HG02840 (cell line): ENCODE results near the gene TMEM132D.

ENCODE experiments used
- ATAC-seq: cut with Tn5 transposase; IDR thresholded peaks from one replicate; pipeline ENCODE4 v1.9.1; 2021; ENCODE audit warnings: mild to moderate bottlenecking, moderate library complexity, moderate number of reproducible peaks; ENCODE audit not compliant: unreplicated experiment, low FRiP score

The TMEM132D gene

DNA sequence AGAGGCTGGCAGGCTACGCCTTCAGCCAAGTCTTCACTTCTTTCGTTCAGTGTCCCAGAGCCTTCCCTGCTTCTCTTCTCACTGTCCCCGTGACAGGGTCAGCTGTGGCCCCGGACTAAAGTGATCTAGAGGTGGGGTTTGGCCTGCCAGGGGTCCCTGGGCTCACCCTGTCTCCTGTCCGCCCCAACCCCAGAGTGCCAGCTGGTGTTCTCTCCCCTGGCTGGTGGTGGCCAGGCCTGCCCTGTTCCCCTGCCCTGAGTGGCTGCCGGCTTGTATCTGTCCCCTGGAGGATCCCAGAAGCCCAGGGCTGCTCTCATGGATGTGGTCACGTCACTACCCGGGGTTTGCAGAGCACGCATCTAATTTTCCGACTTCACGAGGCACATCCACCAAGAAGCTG, 753.1 kb downstream of the TMEM132D start:
- ATAC-seq: no peak

DNA sequence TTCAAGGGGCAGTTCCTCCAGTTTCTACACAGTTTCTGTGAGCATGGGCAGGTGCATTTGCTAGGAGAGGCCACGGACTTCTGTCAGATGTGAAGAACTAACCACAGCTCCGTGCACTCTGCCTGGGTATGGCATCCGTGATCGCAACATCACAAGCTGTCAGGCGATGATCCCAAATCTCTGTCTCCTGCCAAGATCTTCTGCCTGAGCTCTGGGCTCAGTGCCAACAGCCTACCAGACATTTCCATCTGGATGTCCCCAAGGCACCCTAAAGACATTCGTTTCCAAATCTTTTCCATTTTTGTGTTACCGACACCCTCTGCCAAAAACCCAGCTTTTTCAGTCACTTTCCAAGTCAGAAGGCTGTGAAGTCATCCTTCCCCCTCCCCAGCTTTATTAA, 758.4 kb downstream of the TMEM132D start:
- ATAC-seq: no peak

DNA sequence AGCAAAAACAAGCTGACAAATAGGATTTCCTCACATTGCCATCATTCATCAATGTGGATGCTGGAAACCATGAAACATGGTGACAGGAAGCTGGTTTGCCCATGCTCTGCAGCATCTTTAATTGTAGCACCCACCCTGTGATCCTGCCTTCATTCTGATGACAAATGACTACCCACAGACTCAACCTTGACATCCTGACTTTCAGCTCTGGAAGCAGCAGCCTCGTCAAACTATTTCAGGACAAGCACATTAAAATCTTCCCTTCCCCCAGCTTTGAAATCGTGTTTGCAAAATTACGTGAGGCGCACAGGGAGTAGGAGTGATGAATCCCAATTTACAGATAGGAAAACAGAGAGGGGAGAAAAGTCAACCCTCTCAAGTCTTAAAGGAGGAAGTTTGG, 765.0 kb downstream of the TMEM132D start:
- ATAC-seq: no peak

DNA sequence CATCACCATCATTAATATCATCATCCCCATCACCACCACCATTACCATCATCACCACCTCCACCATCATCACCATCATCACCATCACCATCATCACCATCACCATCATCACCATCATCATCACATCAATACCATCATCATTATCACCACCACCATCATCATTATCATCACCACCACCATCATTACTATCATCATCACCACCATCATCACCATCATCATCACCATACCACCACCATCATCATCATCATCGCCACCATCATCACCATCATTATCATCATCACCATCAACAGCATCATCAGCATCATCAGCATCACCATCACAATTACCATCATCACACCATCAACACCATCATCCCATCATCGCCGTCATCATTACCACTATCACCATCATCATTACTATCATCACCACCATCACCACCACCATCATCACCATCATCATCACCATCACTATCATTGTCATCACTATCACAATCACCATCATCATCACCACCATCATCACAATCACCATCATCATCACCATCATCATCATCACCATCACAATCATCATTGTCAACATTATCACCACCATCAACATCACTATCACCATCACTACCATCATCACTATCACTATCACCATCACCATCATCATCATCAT, 767.0 kb downstream of the TMEM132D start:
- no peak for ATAC-seq

DNA sequence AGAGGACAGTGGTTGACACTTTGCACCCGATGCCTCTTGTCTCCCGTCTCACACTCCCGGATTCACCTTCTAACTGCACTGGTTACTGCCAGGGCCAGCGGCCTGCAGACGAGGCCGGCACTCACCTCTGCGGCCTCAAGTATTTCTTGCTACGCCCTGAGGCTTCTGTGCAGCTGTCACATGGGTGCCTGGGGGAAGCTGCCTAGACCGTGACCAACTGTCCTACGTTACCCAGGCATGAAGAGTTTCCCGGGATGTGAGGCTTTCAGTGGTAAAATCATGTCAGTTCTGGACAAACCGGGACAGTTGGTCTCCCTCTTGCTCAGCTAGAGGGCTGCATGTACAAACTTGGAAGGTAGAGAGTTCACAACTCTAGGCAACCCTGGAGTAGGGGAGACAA, 776.1 kb downstream of the TMEM132D start:
- no peak for ATAC-seq

DNA sequence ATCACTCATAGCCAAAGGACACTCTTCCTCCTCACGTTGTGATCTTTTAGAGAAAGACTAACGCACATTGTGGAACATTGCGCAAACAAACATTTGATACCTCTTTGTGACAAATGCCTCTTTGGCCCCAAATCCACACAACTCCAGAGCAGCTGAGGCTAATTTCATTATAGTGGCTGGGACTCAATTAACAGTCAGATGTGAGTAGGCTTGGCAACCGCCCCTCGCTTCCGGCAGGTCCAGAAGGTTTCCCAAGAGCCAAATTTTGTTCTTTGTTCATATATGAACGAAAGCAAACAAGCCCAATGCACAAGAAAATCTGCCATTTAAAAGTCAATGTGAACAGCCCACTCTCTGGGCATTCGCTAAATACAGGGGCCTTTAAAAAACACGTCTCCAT, 776.6 kb downstream of the TMEM132D start:
- no peak for ATAC-seq

DNA sequence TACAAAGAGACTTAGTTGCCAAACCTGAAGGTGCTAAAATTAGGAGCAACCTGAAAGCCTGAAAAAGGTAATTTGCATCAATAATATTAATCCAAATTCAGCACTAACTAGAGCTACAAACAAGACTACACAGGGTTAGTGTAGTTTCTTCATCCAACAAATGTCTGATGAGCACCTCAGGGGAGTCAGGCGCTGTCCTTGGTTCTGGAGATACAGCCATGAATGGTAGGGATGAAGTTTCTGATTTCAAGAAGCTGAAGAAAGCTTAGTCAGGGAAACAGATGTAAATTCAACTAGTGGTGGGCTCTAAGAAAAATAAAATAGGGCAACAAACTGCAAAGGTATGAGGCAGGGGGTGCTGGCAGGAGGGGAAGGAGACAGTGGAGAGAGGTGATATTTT, 784.3 kb downstream of the TMEM132D start:
- ATAC-seq: no peak

DNA sequence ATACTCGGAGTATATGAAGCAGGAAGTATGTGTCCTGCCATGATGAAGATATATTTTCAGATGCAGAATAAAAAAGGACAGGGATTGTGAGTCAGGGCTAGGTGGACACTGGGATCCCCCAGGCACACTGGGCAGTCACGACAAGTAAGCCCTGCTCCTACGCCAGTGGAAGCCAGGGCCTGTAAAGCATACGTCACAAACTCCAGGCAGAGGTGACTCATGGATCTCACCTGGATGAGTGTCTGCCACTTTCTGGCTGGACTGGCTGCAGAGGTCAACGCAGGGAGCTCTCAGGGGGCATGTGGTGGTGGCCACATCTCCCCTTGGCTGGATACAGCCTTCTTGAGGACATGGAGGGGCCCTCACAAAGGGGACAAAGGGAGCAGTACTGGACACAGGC, 788.3 kb downstream of the TMEM132D start:
- ATAC-seq: no peak

DNA sequence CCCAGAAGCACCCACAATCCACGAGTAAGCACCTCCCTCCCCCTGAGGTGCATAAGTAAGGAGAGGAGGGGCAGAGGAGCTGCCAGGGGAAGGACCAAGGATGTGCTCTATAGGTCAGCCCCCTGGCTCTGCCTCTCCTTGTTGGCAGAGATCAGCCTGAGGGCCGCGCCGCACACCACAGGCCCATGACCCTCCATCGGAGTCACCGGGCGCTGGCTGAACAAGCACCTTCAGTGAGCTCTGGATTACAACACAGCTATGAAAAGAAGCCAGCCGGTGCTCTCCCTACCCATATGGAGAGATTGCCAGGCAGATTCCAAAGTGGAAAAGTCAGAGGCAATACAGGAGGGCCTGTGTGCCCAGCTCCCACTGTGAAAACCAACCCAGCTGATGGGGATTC, 793.2 kb downstream of the TMEM132D start:
- no peak for ATAC-seq

DNA sequence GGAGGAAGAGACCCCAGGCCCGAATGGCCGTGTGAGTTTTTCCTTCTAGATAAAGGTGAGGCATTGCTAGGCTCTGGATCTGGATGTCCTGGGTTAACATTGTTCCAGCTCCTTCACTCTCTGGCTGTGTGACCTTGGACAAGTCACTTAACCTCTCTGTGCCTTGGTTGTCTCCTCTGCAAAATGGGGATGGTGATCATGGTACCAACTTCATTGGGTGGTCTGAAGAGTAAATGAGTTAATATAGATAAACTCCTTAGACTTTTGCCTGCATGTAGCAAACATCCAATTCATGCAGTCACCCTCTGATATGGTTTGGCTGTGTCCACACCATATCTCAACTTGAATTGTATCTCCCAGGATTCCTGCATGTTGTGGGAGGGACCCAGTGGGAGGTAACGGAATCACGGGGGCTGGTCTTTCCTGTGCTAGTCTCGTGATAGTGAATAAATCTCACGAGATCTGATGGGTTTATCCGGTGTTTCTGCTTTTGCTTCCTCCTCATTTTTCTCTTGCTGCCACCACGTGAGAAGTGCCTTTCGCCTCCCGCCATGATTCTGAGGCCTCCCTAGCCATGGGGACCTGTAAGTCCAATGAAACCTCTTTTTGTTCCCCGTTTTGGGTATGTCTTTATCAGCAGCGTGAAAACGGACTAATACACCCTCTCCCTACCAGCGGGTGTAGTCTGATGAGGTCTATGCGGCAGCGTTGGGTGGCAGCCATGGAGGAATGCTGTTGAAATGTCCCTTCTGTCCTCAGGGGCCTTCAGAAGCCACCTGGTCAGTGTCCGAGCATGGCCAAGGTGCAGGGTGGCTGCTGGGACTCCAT, 794.4 kb downstream of the TMEM132D start:
- no peak for ATAC-seq

DNA sequence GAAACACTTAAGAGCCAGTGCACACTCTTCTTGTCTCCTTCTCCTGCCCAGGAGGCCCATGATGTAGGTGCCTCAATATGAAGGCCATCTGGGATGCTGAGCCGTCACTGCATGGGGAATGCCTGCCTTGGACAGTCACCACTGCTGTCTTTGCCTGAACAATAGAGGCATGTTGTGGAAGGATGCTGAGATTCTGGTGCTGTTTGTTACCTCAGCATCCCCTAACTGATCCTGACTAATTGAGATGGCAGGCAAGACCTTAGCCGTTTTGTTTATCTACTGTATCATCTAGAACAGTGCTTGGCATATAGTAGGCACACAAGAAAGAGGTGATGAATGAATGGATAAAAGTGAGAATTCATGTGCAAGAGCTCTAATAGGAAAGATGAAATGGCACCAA, 797.1 kb downstream of the TMEM132D start:
- no peak for ATAC-seq

DNA sequence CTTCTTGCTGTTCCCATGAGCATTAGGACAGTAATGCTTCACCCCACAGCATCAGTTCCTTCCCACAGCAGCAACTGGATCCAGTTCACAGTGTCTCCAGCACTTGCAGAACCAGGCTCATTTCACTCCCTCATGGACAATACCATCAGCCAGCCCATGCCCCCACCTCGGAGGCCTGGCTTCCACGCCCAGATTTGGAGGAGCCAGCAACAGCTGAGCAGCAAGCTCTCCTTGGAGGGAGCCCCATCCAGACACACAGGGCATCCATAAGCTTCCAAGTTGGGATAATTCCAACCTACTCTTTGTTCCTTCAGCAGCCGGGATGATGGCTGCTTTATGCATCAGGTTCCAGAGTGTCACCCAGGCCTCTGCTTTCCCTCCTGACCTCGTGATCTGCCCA, 800.6 kb downstream of the TMEM132D start:
- ATAC-seq: no peak

DNA sequence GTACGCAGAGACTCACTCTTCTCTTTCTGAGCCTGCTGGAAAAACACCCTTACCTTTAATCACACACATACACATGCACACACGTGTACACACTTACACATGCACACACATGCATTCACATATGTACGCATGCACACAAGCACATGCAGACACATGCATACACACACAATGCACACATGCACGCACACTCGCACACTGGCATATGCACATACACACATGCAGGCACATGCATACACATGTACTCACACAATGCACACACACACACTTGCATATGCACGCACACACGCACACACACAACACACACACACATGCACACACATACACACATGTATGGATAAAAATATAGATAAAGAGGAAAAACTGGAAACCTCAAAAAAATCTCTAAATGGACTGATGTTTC, 801.6 kb downstream of the TMEM132D start:
- no peak for ATAC-seq

DNA sequence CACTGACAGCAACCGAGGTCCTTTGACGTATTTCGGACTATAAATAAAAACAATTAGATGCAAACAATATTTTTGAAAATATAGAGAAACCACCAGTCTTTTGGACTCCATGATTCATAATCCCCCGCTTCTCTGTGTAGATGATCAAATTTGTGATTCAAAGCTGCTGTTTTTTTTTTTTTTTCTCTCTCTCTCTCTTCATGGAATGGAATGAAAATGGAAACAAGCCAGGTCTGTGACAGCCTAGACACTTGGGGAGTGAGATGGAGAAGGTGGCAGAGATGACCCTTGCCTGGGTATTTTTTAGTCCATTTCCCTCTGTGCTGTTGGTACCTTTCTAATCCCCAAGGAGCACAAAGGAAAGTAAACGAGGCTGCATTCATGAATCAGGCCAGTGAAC, 802.0 kb downstream of the TMEM132D start:
- ATAC-seq: no peak

DNA sequence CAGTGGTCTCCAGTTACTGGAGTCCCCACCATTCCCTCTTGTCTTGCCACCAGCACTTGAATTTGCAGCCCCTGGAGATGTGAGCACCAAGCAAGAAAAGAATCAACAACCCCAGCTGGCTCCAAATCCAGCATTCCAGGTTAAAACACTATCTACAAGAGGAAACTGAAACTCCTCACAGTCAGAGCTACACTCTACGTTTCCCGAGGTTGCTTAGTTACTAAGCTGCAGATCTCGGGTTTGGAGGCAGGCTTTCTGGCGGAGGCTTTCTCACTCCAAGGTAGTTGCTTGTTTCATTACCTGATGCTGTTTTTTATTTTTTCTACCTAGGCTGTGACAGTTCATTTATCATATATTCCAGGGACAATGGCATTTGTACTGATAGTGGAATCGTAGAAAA, 802.4 kb downstream of the TMEM132D start:
- ATAC-seq: no peak

DNA sequence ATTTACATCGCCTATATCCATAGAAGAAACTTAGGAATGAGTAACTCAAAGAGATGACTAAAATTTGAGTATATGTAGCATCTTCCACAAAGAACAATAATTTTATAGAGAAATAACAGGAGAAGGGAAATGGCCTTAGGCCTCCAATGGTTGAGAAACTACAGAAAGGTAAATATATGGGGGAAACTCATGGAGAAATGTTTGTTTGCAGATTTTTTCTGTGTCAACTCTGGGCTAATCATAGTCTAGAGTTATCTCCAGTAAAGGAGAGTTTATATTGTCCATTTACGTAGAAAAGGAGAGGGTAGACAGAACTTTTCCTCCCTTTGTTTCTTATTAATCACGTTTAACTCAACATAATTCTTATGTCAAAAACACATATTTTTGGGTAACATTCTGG, 806.4 kb downstream of the TMEM132D start:
- ATAC-seq: no peak

DNA sequence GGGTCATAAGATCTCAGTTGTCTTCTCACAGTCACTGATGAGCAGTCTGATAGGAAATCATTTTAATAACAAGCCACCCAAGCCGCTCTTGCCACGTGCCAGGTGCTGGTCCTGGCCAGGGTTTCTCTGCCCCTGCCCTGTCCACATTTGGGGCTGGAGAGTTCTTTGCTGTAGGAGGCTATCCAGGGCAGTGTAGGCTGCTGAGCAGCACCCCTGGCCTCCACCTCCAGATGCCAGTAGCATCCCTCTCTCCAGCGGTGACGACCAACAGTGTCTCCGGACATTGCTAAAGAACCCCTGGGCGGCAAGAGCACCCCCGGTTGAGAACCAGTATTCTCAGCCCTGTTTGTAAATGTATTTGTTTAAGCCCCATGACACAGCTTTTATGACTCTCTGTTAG, 806.9 kb downstream of the TMEM132D start:
- no peak for ATAC-seq

DNA sequence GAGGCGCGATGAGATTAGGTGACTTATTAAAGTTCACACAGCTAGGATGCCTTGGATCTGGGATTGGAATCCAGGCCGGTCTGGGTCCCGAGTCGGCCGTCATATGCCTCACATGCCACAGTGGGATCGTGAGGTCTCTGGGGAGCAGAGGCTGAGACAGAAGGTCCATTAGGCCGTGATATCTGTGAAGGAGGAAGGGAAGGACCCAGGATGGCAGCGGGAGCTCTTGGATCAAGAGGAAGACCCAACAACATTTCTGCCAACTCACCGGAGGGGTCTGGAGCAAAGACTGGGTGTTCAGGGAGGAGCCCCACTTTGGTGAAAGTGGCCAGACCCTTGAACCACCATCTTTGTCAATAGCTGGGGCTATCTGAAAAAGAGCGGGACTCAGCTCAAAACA, 807.6 kb downstream of the TMEM132D start:
- no peak for ATAC-seq

DNA sequence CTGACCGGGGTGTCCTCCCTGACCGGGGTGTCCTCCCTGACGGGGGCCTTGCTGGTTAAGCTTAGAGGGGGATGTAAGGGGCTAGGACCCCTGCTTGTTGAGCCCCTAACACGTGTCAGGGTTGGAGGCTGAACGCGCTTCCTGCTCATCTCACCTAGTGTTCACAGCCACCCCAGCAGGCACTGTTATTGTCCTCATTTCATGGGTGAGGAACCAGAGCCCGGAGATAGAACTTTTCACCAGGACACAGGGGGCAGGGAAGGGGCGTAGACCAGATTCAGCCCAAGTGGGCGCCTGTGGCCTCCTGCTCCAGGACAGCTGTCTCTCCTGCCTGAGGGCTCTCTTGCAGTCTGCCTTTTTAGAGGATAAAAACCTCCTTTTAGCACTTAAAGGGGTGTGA, 814.2 kb downstream of the TMEM132D start:
- no peak for ATAC-seq

DNA sequence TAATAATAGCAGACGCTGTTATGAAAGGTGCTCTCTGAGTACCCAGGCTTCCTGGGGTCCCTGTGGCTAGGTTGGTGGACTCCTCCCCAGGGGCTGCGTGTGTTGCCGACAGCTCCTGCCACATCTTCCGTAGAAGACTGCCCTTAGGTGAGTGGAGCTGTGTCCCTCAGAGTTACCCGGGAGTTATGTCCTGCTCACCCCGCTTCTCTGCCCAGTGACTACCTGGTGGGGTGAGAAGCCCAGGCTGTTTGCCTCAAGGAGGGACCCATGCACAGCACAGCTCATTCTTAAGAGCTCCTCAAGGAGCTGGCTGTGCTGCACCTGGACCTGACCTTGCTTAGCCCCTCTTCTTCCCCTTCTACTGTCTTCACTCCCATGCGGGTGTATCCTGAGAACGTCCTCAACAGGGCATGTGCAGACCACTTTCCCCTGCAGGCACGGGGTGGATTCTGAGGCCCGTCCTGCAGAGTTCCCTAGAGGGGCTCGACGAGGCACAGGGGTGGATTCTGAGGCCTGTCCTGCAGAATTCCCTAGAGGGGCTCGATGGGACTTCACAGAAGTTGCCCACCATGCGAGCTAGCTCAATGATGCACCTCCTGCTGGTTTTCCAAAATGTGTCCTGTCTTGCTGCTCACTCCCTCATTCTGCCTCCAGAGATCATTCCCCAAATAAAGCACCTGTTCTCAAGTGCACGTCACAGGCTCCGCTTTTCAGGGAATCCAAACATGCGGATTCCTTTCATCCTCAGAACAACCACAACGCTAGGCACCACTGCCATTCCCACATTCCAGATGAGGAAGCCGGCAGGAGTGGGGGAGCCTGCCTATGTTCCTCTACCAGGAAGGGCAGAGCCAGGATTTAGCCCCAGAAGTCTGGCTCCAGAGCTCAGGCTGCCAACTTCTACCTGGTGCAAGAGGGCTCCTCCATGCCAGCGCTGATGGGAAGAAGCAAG, 818.7 kb downstream of the TMEM132D start:
- ATAC-seq: no peak
